Adipocyte (in vitro differentiated cells): ENCODE data around the gene MACROD2.

ENCODE experiments used
- DNase-seq: peaks from one replicate; pipeline ENCODE4 v3.0.0-alpha.2; 2015; ENCODE audit warnings: low read depth
- H3K27me3 ChIP-seq: replicated peaks from 2 replicates; pipeline ENCODE4 v1.7.0; 2013; ENCODE audit warnings: mild to moderate bottlenecking, low read length, moderate library complexity; ENCODE audit not compliant: control insufficient read depth, insufficient read depth
- H3K36me3 ChIP-seq: 2 replicates; pipeline ENCODE4 v1.7.0; 2013; ENCODE audit warnings: low read length, mild to moderate bottlenecking, moderate library complexity; ENCODE audit not compliant: control insufficient read depth, insufficient read depth, severe bottlenecking
- H3K4me1 ChIP-seq: 2 replicates; pipeline ENCODE4 v1.7.0; 2013; ENCODE audit warnings: mild to moderate bottlenecking, low read length, moderate library complexity; ENCODE audit not compliant: control insufficient read depth, insufficient read depth
- H3K4me3 ChIP-seq: 2 replicates; pipeline ENCODE4 v1.7.0; 2013; ENCODE audit warnings: mild to moderate bottlenecking, low read length, moderate library complexity
- H3K9ac ChIP-seq: 2 replicates; pipeline ENCODE4 v1.7.0; 2013; ENCODE audit warnings: mild to moderate bottlenecking, low read length, moderate library complexity
- H3K9me3 ChIP-seq: 2 replicates; pipeline ENCODE4 v1.7.0; 2013; ENCODE audit warnings: mild to moderate bottlenecking, low read length, moderate library complexity; ENCODE audit not compliant: control insufficient read depth

Gene MACROD2

DNA sequence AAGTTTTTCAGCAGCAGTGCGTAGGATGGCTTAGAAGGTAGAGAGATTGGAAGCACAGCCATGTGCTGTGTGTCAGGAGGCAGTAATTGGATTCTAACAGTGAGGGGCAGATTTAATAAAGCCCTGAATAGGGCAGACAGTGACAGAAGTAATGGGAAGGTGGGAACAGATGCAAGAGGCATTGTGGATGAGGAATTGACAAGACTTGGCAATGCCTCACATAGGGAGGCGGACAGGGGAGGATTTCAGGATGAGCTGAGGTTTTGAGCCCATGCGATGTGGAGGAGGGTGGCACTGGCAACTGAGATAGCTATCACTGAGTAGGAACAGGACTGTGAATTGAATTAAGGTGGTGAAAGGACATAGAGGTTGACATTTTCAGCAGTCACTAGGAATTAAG lies 604.3 kb downstream of the MACROD2 start:
- Histone ChIP-seq H3K9ac (no peak overlapping the region), H3K4me3 (no peak overlapping the region), H3K36me3 (no peaks in the 10 kb centered on the region), H3K27me3 (no peaks in the 10 kb centered on the region), H3K9me3 (no peaks in the 10 kb centered on the region), H3K4me1 (no peaks in the 10 kb centered on the region)
- DNase-seq = no peak

GRCh38 chr20:14600527-14600926 lies 605.2 kb downstream of the MACROD2 start:
- no peak for DNase-seq
- Histone ChIP-seq H3K36me3 (no peaks in the 10 kb centered on the region), H3K4me3 (no peak overlapping the region), H3K9me3 (no peaks in the 10 kb centered on the region), H3K4me1 (no peaks in the 10 kb centered on the region), H3K9ac (no peak overlapping the region), H3K27me3 (no peaks in the 10 kb centered on the region)

DNA sequence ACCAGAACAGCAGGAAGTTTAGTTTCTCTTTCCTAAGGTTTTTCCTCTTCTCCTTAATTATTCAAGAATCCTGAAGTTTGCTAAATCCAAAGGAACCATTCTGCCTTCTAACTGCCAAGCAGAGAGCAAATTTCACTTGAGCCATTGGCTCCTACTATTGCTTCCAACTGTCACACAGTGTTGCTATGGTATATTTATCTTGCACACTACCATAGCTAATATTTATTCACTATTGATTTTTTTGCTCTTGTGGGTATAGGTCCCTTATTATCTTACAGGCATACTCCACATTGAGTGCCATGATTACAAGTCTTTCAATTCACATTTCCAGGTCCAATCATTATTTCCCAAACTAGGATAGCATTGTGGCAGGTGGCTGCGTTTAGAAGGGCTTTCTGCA lies 608.8 kb downstream of the MACROD2 start:
- DNase-seq = no peak
- no peaks in the 10 kb centered on the region for H3K9me3 ChIP-seq
- no peaks in the 10 kb centered on the region for H3K36me3 ChIP-seq
- H3K4me3 ChIP-seq = no peak overlapping the region
- no peaks in the 10 kb centered on the region for H3K4me1 ChIP-seq
- H3K27me3 ChIP-seq = no peaks in the 10 kb centered on the region
- H3K9ac ChIP-seq = no peak overlapping the region

GRCh38 chr20:14609328-14610221 lies 614.3 kb downstream of the MACROD2 start:
- Histone ChIP-seq H3K4me1 (peaks cover 17% of the 10 kb centered on the region), H3K27me3 (no peaks in the 10 kb centered on the region), H3K36me3 (no peaks in the 10 kb centered on the region), H3K4me3 (no peak overlapping the region), H3K9ac (no peak overlapping the region), H3K9me3 (no peaks in the 10 kb centered on the region)
- peak; percentile 27 for DNase-seq

DNA sequence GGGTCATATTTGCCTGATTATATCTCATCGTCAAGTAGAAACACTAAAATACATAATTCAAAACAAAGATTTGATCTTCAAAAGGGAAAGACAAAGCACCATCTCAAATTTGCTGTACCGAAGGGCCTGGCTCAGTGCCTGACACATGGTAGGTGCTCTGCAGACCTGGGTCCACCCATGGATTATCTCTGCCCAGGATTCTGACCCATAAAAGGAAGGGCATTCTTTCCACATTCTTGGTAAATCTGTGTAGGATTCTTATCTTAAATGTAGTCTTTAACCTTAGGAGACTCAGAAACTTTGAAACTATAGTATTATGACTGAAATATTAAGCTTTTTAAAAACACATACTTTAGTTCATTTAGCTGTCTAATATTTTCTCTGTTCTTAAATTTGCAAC lies 616.2 kb downstream of the MACROD2 start:
- DNase-seq = peak; percentile 43
- H3K9me3 ChIP-seq = no peaks in the 10 kb centered on the region
- no peak overlapping the region for H3K4me3 ChIP-seq
- no peak overlapping the region for H3K9ac ChIP-seq
- peaks cover 17% of the 10 kb centered on the region for H3K4me1 ChIP-seq
- no peaks in the 10 kb centered on the region for H3K27me3 ChIP-seq
- H3K36me3 ChIP-seq = no peaks in the 10 kb centered on the region

DNA sequence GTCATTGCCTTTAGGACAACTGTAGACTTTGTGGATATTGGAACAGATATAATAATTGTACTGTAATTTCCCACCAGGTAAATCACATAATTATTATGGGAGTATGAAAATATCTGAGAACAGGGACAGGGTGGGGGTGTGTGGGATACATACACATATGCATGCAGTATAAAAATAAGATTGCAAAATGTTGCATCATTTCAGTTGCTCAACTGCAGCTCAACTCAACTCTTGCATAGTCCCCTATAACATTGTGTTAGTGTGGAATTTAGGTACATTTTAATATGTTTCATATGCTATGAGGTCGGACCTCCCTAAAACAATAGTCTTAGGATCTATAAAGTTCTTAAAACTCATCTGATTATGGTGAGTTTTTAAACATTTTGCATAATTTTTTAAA lies 617.1 kb downstream of the MACROD2 start:
- Histone ChIP-seq H3K9me3 (no peaks in the 10 kb centered on the region), H3K4me3 (no peak overlapping the region), H3K27me3 (no peaks in the 10 kb centered on the region), H3K4me1 (peaks cover 17% of the 10 kb centered on the region), H3K36me3 (no peaks in the 10 kb centered on the region), H3K9ac (no peak overlapping the region)
- DNase-seq = peak; percentile 94

DNA sequence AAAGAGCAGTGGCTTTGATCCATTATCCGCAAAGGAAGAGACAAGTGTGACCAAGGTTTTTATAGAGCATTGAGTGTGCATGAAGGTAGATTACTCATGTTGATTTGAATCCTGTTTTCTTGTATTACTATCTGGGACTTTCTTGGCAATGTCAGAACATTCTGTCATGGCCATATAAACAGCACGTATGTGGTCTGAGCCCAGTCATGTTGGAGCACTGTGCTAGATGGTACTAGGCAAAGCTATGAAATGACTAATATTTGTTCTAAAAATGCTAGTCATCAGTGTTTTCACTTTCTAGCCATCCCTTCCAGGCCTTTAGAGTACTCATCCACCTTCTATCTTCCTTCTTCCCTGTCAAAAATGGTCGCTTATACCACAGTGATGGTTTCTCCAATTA lies 620.7 kb downstream of the MACROD2 start:
- Histone ChIP-seq H3K9me3 (no peaks in the 10 kb centered on the region), H3K9ac (no peak overlapping the region), H3K27me3 (no peaks in the 10 kb centered on the region), H3K36me3 (no peaks in the 10 kb centered on the region), H3K4me1 (peaks cover 15% of the 10 kb centered on the region), H3K4me3 (no peak overlapping the region)
- no peak for DNase-seq

DNA sequence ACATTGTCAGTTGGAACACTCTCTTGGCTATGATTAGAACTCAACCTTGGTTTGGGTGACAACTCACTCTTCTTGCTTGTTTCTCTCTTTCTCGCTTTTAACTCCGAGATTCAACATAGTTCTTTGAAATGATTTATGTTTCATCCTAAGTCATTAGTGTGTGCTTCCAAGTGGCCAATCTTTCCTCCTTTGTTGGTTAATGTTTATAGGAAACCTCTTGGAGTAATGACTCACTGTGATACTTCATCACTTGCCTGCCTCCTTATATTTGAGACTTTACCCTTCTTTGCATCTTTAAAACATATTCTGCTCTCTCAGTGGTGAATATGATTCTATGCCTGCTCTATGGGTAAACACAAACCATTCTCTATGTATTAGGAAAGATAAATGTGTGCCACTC lies 621.8 kb downstream of the MACROD2 start:
- Histone ChIP-seq H3K9me3 (no peaks in the 10 kb centered on the region), H3K27me3 (no peaks in the 10 kb centered on the region), H3K4me3 (no peak overlapping the region), H3K4me1 (peaks cover 10% of the 10 kb centered on the region), H3K9ac (no peak overlapping the region), H3K36me3 (no peaks in the 10 kb centered on the region)
- no peak for DNase-seq

- Histone ChIP-seq H3K9ac (no peak overlapping the region), H3K4me1 (peaks cover 6% of the 10 kb centered on the region), H3K36me3 (no peaks in the 10 kb centered on the region), H3K9me3 (no peaks in the 10 kb centered on the region), H3K4me3 (no peak overlapping the region), H3K27me3 (no peaks in the 10 kb centered on the region)
- no peak for DNase-seq
Observed at GRCh38 chr20:14619411-14619810, 624.1 kb downstream of the MACROD2 start.

DNA sequence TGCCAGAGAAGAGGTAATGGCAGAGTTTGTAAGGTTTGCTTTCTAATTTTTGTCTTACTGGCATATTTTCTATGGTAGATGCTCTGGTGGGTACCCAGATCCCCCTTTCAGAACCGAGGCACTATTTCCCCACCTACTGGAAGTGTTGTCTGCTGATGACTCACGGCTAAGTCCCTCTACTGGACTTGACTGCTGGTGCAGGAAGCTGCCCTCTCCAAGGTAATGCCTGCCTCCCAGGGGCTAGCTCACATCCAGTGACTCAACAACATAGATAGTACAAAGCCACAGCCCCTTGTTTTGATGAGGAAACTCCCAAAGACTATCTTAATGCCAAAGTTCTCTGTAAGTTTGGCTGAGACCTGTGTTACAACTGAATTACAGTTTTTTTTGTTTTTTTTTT lies 627.5 kb downstream of the MACROD2 start:
- Histone ChIP-seq H3K36me3 (no peaks in the 10 kb centered on the region), H3K9ac (no peak overlapping the region), H3K4me3 (no peak overlapping the region), H3K27me3 (no peaks in the 10 kb centered on the region), H3K9me3 (no peaks in the 10 kb centered on the region), H3K4me1 (peaks cover 6% of the 10 kb centered on the region)
- peak; percentile 37 for DNase-seq

DNA sequence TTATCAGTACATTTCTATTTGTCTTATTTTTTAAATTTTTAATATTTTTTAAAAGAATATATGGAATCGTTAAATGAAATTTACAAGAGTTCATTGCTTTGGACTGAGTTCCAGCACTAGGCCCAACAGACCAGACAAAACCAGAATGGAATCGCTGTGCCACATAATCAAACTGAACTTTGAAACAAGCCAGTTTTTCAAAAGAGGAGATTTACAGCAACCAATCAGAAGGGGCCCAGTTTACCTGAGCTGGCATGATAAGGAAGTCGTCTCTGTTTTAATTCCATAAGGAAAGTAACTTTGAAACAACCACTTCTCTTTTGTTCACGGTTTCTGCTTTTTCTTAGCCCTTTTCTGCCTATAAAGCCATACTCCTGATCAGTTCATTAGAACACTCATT lies 635.7 kb downstream of the MACROD2 start:
- Histone ChIP-seq H3K9me3 (no peaks in the 10 kb centered on the region), H3K4me1 (no peaks in the 10 kb centered on the region), H3K36me3 (no peaks in the 10 kb centered on the region), H3K27me3 (no peaks in the 10 kb centered on the region), H3K4me3 (no peak overlapping the region), H3K9ac (no peak overlapping the region)
- DNase-seq = no peak

DNA sequence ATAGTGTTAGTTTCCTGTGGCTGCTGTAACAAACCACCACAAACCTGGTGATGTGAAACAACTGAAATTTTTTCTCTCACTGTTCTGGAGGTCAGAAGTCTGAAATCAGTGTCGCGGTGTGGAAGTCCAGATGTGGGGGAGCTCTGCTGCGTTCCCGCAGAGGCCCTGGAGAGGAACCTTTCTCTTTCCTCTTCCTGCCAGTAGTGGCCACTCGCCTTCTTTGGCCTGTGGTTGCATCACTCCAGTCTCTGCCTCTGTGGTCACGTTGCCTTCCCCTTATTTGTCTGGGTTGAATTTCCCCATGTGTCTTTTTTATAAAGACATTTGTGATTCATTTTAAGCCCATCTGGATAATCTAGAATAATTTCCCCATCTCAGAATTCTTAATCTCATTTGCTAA lies 637.6 kb downstream of the MACROD2 start:
- Histone ChIP-seq H3K4me1 (no peaks in the 10 kb centered on the region), H3K27me3 (no peaks in the 10 kb centered on the region), H3K36me3 (no peaks in the 10 kb centered on the region), H3K9me3 (no peaks in the 10 kb centered on the region), H3K4me3 (no peak overlapping the region), H3K9ac (no peak overlapping the region)
- no peak for DNase-seq
